Measurements from ENCODE around the gene RFLNA.
"Not testable (repeated sequence)": the region's sequence is repeated elsewhere in the genome, so short reads cannot be mapped to it uniquely, and the experiment has no call there.

The RFLNA gene

GRCh38 chr12:124322271-124322998, 27.5 kb downstream of the RFLNA start:
- no peak for DNase-seq

DNA sequence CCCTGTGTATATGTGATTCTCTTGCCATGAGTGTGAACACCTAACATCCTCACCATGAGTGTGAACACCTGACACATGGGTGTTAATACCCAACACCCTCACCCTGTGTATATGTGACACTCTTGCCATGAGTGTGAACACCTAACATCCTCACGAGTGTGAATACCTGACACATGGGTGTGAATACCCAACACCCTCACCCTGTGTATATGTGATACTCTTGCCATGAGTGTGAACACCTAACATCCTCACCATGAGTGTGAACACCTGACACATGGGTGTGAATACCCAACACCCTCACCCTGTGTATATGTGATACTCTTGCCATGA, 28.1 kb downstream of the RFLNA start:
- DNase-seq, result not testable (repeated sequence)

DNA sequence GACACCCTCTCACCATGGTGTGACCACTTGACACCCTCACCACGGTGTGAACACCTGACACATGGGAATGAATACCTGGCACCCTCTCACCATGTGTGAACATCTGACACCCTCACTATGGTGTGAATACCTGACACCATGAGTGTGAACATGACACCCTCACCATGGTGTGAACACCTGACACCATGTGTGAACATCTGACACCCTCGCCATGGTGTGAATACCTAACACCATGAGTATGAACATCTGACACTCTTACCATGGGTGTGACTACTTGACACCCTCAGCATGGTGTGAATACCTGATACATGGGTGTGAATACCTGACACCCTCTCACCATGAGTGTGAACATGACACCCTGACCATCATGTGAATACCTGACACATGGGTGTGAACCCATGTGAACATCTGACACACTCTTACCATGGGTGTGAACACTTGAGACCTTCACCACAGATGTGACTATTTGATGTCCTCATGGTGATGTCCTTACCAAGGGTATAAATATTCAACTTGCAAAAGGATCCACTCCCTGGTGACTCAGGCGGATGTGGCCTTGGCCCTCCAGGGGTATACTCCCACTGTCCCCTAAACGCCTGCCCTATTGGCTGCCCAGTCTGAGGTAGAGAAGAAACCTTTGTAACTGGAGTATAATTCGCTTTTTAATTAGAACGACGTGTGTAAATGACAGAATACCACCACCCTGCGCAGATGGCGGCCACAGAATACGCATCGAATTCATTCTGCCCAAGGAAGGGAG, 29.1 kb downstream of the RFLNA start:
- DNase-seq, result no peak

DNA sequence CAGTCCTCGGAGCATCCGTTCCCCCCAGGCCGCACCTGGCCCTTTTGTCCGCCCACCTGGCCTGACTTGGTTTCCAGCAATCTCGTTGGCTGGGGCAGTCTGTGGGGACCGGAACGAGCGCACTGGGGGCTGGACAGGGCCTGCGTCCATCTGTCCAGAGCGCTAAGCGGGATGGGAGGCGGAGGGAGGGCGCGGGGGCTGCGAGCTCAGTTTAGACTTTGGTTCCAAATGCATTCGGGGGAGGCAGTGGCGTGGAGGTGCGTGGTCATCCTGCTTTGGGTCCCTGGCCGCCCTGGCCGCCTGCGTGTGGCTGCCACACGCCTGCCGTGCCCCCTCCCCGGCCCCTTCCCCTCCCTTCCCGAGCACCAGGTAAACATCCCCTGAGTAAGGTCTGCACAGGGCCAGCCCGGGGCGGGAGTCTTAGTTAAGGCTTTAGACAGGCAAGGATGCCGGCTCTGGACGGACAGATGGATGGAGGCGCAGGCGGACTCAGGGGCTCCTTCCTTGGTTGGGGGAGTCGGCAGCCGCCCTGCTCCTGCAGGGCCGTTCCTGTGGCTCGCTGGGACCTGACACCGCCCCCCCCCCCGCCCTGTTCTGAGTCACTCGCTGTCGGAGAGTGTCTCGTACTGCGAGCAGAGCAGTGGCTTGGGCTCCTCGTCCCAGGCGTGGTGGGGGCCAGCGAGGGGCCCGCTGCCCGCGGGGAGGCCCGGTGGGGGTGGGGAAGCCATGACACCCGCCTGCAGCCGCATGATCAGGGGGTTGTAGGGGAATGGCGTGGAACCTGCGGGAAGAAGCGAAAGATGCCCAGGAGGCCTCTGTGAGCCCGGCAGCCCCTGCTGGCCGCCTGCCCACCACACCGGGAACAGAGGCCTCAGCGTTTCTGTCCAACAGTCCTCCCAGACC, 30.2 kb downstream of the RFLNA start:
- no peak for DNase-seq

- DNase-seq, result no peak
Measured at GRCh38 chr12:124326104-124326503, 31.2 kb downstream of the RFLNA start.

GRCh38 chr12:124326871-124327270, 32.0 kb downstream of the RFLNA start:
- no peak for DNase-seq

DNA sequence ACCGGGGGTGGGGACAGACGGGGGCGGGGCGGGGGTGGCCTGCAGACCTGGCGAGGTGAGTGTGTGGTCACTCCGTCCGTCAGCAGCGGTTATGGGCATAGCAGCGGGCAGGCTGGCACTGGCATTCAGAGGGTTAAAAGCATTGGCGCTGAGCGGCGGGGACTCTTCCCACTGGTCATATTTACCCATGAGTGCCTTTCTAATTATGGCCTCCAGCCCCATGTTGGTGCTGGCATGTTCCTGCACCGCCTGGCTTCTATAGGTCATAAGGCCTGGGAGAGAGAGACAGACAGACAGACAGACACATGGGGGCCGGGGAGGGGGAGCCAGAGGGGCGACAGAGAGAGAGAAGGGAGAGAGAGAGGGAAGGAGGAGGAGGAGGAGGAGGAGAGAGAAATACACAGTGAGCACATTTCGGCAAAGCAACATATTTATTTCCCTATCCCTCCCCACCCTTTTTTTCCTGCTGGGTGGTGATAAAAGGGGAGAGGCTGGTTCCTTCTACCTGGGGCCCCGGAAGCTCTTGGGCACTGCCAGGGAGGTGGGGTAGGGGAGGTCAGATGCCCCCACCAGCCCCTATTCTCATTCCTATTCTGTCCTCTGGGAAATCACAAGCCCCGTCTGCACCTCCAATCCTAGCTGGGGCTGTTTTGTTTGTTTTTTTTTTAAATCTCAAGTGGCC, 32.6 kb downstream of the RFLNA start:
- DNase-seq, result no peak

DNA sequence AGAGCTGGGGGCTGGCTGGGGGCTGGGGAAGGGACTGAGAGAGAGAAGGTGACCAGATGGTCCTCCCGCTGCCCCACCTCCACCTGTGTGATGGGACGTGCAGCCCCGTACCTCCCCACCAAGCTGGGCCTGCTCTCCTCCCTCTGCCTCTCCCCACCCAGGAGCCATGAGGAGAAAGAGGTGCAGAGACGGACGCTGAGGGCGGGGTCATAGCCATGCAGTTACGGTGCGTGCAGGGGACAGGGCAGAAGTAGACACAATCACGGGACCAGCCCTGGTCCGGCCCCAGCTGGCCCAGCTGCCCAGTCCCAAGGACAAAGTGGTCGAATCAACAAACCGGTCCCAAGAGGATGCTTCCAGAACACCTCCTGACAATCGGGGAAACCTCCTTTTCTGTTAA, 33.2 kb downstream of the RFLNA start:
- DNase-seq, result no peak

GRCh38 chr12:124328636-124329035, 33.7 kb downstream of the RFLNA start:
- no peak for DNase-seq

GRCh38 chr12:124332058-124332672, 37.3 kb downstream of the RFLNA start:
- no peak for DNase-seq

- DNase-seq, result no peak
Measured at GRCh38 chr12:124332900-124333299, 38.0 kb downstream of the RFLNA start.

DNA sequence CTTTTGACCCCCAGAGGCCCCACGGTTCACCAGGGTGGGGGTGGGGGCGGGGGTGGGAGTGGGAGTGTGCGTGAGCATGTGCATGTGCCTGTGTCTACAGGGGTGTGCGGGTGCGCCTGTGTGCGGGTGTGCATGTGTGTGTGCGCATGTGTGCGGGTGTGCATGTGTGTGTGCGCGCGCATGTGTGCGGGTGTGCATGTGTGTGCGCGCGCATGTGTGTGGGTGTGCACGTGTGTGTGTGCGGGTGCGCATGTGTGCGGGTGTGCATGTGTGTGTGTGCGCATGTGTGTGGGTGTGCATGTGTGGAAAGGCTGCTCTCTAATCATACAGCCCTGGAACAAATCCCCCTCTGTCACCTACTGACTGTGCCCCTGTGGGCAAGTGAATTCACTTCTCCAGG, 38.8 kb downstream of the RFLNA start:
- DNase-seq, result no peak

- DNase-seq, result no peak
Measured at GRCh38 chr12:124334266-124334665, 39.4 kb downstream of the RFLNA start.

DNA sequence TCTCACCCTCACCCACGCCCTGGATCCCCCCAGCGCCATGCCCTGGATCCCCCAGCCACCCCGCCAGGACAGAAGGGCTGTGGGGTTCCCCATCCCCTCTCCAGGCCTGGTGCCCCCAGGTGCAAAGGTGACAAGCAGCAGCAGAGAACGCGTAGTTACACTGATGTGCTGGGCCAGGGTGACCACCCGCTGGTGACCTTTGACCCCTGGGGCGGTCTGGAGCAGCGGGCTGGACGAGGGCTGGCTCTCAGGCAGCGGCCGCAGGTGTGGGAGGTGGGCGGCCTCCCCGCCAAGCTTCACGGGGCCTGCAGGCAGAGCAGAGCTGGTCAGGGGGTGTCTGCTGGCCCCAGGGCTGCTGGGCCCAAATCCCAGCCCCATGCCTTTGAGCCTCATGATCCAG, 40.1 kb downstream of the RFLNA start:
- no peak for DNase-seq

DNA sequence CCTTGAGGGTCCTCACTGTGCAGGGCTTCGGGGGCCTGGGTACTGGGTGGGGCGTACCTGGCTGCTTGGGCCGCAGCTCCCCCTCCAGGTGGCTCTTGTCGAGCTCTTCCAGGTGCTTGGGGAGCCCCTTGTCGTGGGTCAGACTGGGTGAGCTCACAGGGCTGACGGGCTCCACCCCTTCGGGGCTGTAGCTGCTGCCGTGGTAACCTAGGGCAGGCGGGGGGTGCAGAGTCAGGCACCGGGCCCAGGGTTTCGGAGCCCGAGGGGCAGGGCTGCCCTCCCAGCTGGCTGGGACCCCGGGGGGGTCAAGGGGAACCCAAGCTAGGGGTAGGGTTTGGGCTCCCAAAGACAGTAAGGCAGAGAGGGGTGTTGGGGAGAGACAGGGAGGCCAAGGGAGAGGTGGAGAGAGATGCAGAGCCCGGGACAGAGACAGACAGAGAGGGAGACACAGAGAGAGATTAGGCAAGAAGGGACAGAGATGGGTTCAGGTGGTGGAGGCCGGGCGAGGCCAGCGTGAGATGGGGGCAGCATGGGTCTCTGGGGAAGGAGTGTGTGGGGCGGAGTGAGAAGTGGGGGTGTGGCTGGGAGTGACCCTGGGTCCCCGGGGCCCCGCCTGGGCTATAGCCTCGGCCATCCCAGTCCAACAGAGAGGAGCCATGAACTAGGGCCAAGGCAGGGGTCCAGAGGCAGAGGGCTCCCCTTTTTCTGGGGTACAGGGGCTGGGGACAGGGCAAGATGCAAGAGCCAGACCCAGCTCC, 40.7 kb downstream of the RFLNA start:
- DNase-seq, result no peak

DNA sequence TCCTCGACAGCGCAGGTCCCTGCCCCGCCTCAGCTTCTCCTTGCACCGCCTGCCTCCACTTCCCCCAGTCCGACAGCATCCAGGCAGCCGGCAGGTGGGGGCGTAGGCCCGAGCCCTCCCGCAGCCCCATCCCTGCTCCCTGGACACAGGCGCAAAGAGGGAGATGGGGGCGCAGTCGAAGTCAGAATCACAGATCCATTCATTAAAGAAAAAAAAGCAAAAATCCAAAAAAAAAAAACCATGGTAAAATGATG, 41.2 kb downstream of the RFLNA start:
- DNase-seq, result no peak

DNA sequence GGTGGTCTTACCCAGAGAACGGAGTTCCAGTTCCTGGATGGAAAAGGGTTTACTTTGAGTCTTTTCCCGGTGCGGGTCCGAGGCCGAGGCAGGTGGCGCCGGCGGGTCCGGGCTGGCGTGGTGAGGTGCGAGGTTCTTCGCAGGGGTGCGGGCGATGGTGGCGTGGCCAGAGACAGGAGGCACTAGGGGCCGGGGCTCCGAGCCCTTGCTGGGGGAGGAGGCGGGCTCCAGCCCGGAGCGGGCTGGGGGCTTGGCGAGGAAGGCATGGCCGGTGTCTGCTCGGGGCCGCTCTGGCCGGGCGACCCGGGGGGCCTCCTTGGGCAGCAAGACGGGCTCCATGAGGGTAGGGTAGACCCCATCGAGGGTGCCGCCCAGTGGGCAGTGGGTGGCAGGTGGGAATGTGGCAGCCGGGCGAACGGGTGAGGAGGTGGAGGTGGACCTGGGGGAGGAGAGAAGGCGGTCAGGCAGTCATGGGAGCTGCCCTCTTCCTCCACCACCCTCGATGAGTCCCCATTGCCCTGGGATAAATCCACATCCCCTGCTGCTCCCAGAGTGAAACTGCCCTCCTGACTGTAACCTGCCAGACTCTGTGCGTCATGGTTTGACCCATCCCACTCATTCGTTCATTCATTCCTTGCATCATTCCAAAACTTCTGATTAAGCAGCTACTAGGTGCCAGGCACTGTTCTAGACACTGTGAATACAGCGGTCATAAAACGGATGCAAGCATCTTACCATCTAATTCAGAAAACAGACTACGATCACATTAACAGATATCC, 42.0 kb downstream of the RFLNA start:
- no peak for DNase-seq

DNA sequence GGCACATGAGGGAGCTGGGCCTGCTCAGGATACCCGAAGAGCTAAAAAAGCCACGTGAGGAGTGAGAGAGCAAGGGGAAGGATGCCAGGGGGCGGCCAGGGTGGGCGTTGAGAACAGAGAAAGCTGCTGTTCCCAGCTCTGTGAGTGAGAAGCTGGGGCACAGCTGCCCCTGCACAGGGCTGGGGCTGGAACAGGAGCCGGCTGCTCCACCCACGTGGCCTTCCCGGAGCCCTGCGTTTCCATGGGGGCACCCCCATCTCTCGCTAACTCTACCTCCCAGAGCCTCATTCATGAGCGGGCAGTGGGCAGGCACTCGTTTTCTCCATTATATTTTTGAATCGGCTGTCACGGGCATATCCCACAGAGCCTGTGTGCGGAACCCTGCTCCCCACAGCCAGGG, 42.7 kb downstream of the RFLNA start:
- DNase-seq, result no peak

GRCh38 chr12:124338448-124338847, 43.6 kb downstream of the RFLNA start:
- DNase-seq, result no peak

GRCh38 chr12:124338876-124339603, 44.1 kb downstream of the RFLNA start:
- no peak for DNase-seq

Measured in femur (tissue), 1 donor.